HepG2 (cell line): ENCODE results near the gene TMEM134. TPM values are rescaled to one million over a fixed set of nuclear protein-coding genes. Genes with fewer than 3 reads are reported as not detected.

ENCODE experiments used
- ATF1 ChIP-seq: IDR thresholded peaks from 2 replicates; pipeline ENCODE4 v1.6.1; 2016; ENCODE audit warnings: mild to moderate bottlenecking, control low read depth
- GPBP1L1 ChIP-seq: sonication (generic); formaldehyde crosslinking; IDR thresholded peaks from 2 replicates; pipeline ENCODE4 v1.5.0; 2020; ENCODE audit warnings: mild to moderate bottlenecking, missing genetic modification reagents
- IKZF4 ChIP-seq: sonication (generic); formaldehyde crosslinking; IDR thresholded peaks from 2 replicates; pipeline ENCODE4 v1.5.1; 2020; ENCODE audit warnings: borderline replicate concordance, mild to moderate bottlenecking, low read depth, missing genetic modification reagents; ENCODE audit errors: not compliant biosample characterization
- MIER2 ChIP-seq: IDR thresholded peaks from 2 replicates; pipeline ENCODE4 v1.6.1; 2016; ENCODE audit warnings: missing biosample characterization, missing genetic modification reagents
- PRPF4 ChIP-seq: fragments of 200-400 bp; formaldehyde crosslinking; IDR thresholded peaks from 2 replicates; pipeline ENCODE4 v1.6.1; 2016; ENCODE audit warnings: low read length, low read depth; ENCODE audit not compliant: poor library complexity, severe bottlenecking
- RAD51 ChIP-seq: fragments of 450-650 bp; IDR thresholded peaks from 2 replicates; pipeline ENCODE4 v1.6.1; 2016; ENCODE audit warnings: borderline replicate concordance
- SP140L ChIP-seq: sonication (generic); formaldehyde crosslinking; IDR thresholded peaks from 2 replicates; pipeline ENCODE4 v1.4.0; 2020; ENCODE audit warnings: missing genetic modification reagents, borderline replicate concordance
- THRA ChIP-seq: sonication (generic); formaldehyde crosslinking; IDR thresholded peaks from 2 replicates; pipeline ENCODE4 v1.4.0; 2020; ENCODE audit warnings: missing genetic modification reagents, borderline replicate concordance
- ZNF121 ChIP-seq: sonication (generic); formaldehyde crosslinking; IDR thresholded peaks from 2 replicates; pipeline ENCODE4 v1.5.0; 2020; ENCODE audit warnings: mild to moderate bottlenecking, missing genetic modification reagents
- ZNF337 ChIP-seq: sonication (generic); formaldehyde crosslinking; IDR thresholded peaks from 2 replicates; pipeline ENCODE4 v1.5.1; 2020; ENCODE audit warnings: missing genetic modification reagents, low read depth, mild to moderate bottlenecking, borderline replicate concordance
- ZNF33A ChIP-seq: sonication (generic); formaldehyde crosslinking; IDR thresholded peaks from 2 replicates; pipeline ENCODE4 v1.5.1; 2020; ENCODE audit warnings: missing genetic modification reagents, mild to moderate bottlenecking, moderate library complexity, borderline replicate concordance
- ZNF512 ChIP-seq: sonication (generic); formaldehyde crosslinking; IDR thresholded peaks from 2 replicates; pipeline ENCODE4 v1.4.0; 2020; ENCODE audit warnings: mild to moderate bottlenecking, missing genetic modification reagents
- ZNF513 ChIP-seq: sonication (generic); formaldehyde crosslinking; conservative IDR thresholded peaks from 2 replicates; pipeline ENCODE4 v1.5.0; 2020; ENCODE audit warnings: missing genetic modification reagents
- ZNF619 ChIP-seq: sonication (generic); formaldehyde crosslinking; IDR thresholded peaks from 2 replicates; pipeline ENCODE4 v1.4.0; 2020; ENCODE audit warnings: mild to moderate bottlenecking, missing genetic modification reagents
- ZNF670 ChIP-seq: sonication (generic); formaldehyde crosslinking; IDR thresholded peaks from 2 replicates; pipeline ENCODE4 v1.8.0; 2022; ENCODE audit warnings: mild to moderate bottlenecking, missing genetic modification reagents, borderline replicate concordance
- ZNF816 ChIP-seq: sonication (generic); formaldehyde crosslinking; IDR thresholded peaks from 2 replicates; pipeline ENCODE4 v1.8.0; 2022; ENCODE audit warnings: missing genetic modification reagents, mild to moderate bottlenecking, borderline replicate concordance
- polyA plus RNA-seq, 8 experiments: library from polyadenylated mRNA; depleted of rRNA in 3 of 8; stranded (reverse) in 7 of 8; unstranded in 1 of 8; fragments of >200 nt; fragmentation: Illumina TruSeq in 4 of 8; extraction: Trizol in 4 of 8; gene quantifications; 2 replicates each; pipeline versions ENCODE4 v1.2.1 to v1.2.3, GENCODE V29; 2011 to 2016; ENCODE audit warnings: low read depth in 4 of 8, missing spikeins in 1 of 8, mixed read lengths in 1 of 8; ENCODE audit not compliant: insufficient read depth in 1 of 8
- total RNA-seq, 5 experiments: library from RNA; depleted of rRNA; stranded (reverse); fragments of >200 nt; fragmentation: Illumina TruSeq; extraction: Trizol; gene quantifications; 2 replicates each; pipeline ENCODE4 v1.2.3, GENCODE V29; 2016; ENCODE audit warnings: low read depth in 1 of 5
- TF ChIP-seq, protein P1 (sequence below): sonication (generic); formaldehyde crosslinking; IDR thresholded peaks from 2 replicates; pipeline ENCODE4; 2020; ENCODE audit warnings: missing genetic modification reagents, mild to moderate bottlenecking, borderline replicate concordance
- TF ChIP-seq, protein P2 (sequence below): sonication (generic); formaldehyde crosslinking; IDR thresholded peaks from 2 replicates; pipeline ENCODE4 v1.5.0; 2020; ENCODE audit warnings: missing genetic modification reagents, mild to moderate bottlenecking, borderline replicate concordance

The TMEM134 gene
- total and polyA plus RNA-seq, 2 of the 13 experiments (the other 11 are each of a cell fraction or from before 2014, with no cell fraction given) = 6.9 to 26.9 TPM

- TF ChIP-seq, protein P1, sequence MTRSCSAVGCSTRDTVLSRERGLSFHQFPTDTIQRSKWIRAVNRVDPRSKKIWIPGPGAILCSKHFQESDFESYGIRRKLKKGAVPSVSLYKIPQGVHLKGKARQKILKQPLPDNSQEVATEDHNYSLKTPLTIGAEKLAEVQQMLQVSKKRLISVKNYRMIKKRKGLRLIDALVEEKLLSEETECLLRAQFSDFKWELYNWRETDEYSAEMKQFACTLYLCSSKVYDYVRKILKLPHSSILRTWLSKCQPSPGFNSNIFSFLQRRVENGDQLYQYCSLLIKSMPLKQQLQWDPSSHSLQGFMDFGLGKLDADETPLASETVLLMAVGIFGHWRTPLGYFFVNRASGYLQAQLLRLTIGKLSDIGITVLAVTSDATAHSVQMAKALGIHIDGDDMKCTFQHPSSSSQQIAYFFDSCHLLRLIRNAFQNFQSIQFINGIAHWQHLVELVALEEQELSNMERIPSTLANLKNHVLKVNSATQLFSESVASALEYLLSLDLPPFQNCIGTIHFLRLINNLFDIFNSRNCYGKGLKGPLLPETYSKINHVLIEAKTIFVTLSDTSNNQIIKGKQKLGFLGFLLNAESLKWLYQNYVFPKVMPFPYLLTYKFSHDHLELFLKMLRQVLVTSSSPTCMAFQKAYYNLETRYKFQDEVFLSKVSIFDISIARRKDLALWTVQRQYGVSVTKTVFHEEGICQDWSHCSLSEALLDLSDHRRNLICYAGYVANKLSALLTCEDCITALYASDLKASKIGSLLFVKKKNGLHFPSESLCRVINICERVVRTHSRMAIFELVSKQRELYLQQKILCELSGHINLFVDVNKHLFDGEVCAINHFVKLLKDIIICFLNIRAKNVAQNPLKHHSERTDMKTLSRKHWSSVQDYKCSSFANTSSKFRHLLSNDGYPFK (CRISPR knock-in tag) = no peak
- TF ChIP-seq MIER2 (CRISPR knock-in tag) (no peak), RAD51 (no peak), ZNF512 (CRISPR knock-in tag) (no peak), ZNF513 (CRISPR knock-in tag) (no peak), SP140L (CRISPR knock-in tag) (no peak), ZNF337 (CRISPR knock-in tag) (no peak), ZNF619 (CRISPR knock-in tag) (no peak), GPBP1L1 (no peak), ZNF33A (0 out of 2 replicates have a peak, but pooled peaks have one; percentile 75), PRPF4 (no peak), ZNF121 (CRISPR knock-in tag) (no peak), IKZF4 (CRISPR knock-in tag) (peak; percentile 30), ATF1 (CRISPR knock-in tag) (no peak), THRA (no peak), ZNF670 (0 out of 2 replicates have a peak, but pooled peaks have one; percentile 18), ZNF816 (CRISPR knock-in tag) (no peak)
- TF ChIP-seq, protein P2, sequence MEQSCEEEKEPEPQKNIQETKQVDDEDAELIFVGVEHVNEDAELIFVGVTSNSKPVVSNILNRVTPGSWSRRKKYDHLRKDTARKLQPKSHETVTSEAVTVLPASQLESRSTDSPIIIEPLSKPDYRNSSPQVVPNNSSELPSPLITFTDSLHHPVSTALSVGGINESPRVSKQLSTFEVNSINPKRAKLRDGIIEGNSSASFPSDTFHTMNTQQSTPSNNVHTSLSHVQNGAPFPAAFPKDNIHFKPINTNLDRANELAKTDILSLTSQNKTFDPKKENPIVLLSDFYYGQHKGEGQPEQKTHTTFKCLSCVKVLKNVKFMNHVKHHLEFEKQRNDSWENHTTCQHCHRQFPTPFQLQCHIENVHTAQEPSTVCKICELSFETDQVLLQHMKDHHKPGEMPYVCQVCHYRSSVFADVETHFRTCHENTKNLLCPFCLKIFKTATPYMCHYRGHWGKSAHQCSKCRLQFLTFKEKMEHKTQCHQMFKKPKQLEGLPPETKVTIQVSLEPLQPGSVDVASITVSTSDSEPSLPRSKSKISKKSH (CRISPR knock-in tag) = no peak
Observed at GRCh38 chr11:67507242-67507863, 38.3 kb upstream of the TMEM134 start (continued).
